Ascending aorta (tissue), 2 donors: ENCODE results near the gene CNPY4. TPM values are rescaled to one million over a fixed set of nuclear protein-coding genes. Genes with fewer than 3 reads are reported as not detected.

Experiments
- DNase-seq, 2 donors: peaks; one replicate each; pipeline ENCODE4 v3.0.0-alpha.2; 2019; ENCODE audit warnings: low spot score in 2 of 2
- H3K27ac ChIP-seq, 2 donors: fragments of 200-600 bp; sonication (generic); one replicate each; pipeline ENCODE4 v1.5.1; 2016 to 2017; ENCODE audit warnings: mild to moderate bottlenecking in 1 of 2
- H3K27me3 ChIP-seq: fragments of 200-600 bp; sonication (generic); one replicate; pipeline ENCODE4 v1.5.1; 2017
- H3K36me3 ChIP-seq, 2 donors: fragments of 200-600 bp; sonication (generic); one replicate each; pipeline ENCODE4 v1.5.1; 2016
- H3K4me1 ChIP-seq, 2 donors: fragments of 200-600 bp; sonication (generic); one replicate each; pipeline ENCODE4 v1.5.1; 2016 to 2017; ENCODE audit warnings: mild to moderate bottlenecking in 1 of 2
- H3K4me3 ChIP-seq, 2 donors: fragments of 200-600 bp; sonication (generic); one replicate each; pipeline ENCODE4 v1.5.1; 2016 to 2017; ENCODE audit warnings: mild to moderate bottlenecking in 1 of 2
- H3K9me3 ChIP-seq, 2 donors: fragments of 200-600 bp; sonication (generic); one replicate each; pipeline ENCODE4 v1.5.1; 2016
- CTCF ChIP-seq, 3 experiments: fragments of 200-600 bp in 2 of 3; fragments of 450-650 bp in 1 of 3; sonication (generic) in 2 of 3; IDR thresholded peaks; one replicate each; pipeline ENCODE4 v1.5.1; 2016 to 2019; ENCODE audit warnings: antibody characterized with exemption in 3 of 3, mild to moderate bottlenecking in 1 of 3, moderate library complexity in 1 of 3
- intact Hi-C: fragments of 100-400 bp; cut with DNase I; formaldehyde crosslinking; loops from one replicate; pipeline ENCODE4 v1.15.1; 2023
- total RNA-seq: library from RNA; depleted of rRNA; stranded (reverse); fragments of >200 nt; gene quantifications from one replicate; pipeline ENCODE4 v1.1.0, GENCODE V29; 2016

Gene CNPY4
- total RNA-seq, 1 donor from 2014 or later: 1.4 TPM

DNA sequence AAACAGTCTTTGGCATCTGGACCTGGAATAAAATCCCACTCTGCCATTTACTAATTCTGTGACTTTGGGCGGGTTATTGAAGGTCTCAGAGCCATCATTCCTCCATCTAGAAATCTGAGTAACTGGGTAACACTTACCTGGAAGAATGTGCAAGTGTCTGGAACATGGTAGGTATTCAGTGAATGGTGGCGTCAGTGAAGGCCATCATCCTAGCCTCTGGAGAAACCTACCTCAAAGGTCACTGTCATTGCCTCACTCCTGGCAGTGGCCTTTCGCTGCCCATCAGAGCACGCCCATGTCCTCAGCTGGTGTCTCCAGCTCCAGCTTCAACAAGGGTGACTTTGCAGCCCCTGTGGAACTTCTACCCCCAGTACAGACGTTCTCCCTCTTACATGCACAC lies 44.4 kb downstream of the CNPY4 start:
- Histone ChIP-seq H3K4me1 (peaks cover 2 to 12% of the 10 kb centered on the region in 2 donors), H3K27me3 (no peaks in the 10 kb centered on the region), H3K4me3 (no peak overlapping the region), H3K27ac (no peak overlapping the region), H3K36me3 (no peaks in the 10 kb centered on the region), H3K9me3 (no peaks in the 10 kb centered on the region)
- intact Hi-C loops: no loop called here
- no peak for DNase-seq
- no peak for TF ChIP-seq CTCF (IDR thresholded peaks at IDR 0.05)

- no peaks in the 10 kb centered on the region for H3K27me3 ChIP-seq
- H3K4me1 ChIP-seq: peaks cover 2 to 10% of the 10 kb centered on the region in 2 donors
- H3K4me3 ChIP-seq: no peak overlapping the region
- no peak for TF ChIP-seq CTCF (IDR thresholded peaks at IDR 0.05)
- H3K36me3 ChIP-seq: no peaks in the 10 kb centered on the region
- DNase-seq: no peak
- intact Hi-C loops: no loop called here
- H3K27ac ChIP-seq: no peak overlapping the region
- no peaks in the 10 kb centered on the region for H3K9me3 ChIP-seq
Measured at GRCh38 chr7:100166317-100166940, 47.0 kb downstream of the CNPY4 start.

DNA sequence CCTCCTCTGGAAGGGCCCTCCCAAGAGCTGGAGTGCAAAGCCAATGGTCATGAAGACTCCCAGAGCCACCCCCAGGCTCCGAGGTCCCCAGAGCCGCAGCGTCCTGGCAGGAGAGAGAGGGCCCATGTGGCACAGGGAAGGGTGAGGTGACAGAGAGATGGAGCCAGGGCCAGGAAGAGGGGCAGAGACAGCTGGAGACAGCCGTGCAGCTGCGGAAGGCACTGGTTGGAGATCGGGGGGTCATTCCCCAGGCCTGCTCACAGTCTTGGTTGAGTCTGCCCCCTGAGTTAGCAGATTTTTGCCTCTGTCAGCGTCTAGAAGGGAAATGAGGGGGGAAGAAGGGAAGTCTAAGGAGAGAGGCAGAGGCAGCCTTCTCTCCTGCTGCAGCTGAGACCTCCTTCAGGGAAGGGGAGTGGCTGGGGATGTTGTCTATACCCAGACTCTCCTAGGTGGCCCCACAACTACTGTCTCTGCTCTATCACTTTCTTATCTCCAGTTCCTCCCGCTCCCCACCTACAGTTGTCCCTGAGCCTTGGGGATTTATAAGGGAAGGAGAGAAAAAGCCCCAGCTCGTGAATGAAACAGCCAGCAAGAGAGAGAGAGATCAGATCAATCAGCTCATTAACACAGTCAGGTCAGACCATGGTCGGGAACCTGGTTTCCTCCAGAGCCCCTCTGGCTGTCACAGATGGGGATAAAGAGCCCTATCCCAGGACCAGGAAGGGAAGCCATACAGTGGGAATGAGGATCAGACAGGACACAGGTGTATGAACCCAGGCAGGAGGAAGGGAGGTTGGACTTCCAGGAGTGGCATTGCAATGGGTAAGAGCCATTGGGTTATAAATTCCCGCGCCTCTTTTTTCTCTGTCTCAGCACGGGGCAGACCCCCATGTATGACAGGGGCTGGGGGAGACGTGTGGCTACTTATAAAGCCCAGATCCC lies 47.8 kb downstream of the CNPY4 start:
- Histone ChIP-seq H3K36me3 (no peaks in the 10 kb centered on the region), H3K4me3 (peak overlapping the region; percentile 60), H3K27ac (peak overlapping the region; percentile 62 to 68), H3K9me3 (no peaks in the 10 kb centered on the region), H3K27me3 (no peaks in the 10 kb centered on the region), H3K4me1 (peaks cover 2 to 10% of the 10 kb centered on the region in 2 donors)
- intact Hi-C loops: no loop called here
- TF ChIP-seq CTCF (IDR thresholded peaks at IDR 0.05): no peak
- no peak for DNase-seq

DNA sequence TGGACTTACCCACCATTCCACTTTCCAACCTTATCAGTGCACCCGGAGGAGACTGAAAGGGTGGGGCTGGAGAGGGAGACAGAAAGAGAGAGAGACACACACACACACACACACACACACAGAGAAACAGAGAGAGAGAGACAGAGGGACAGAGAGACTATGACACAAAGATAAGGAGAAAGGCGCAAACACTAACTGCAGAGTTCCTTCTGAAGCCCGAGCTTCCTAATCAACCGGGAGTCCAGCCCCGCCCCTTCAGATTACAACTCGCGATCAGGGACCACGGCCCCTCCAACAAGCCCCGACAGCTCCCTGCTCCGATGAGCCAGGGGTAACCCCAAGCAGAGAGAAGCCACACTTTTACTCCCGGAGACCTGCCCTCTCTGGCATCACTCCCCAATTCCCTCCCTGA lies 48.5 kb downstream of the CNPY4 start:
- Histone ChIP-seq H3K27me3 (no peaks in the 10 kb centered on the region), H3K36me3 (no peaks in the 10 kb centered on the region), H3K27ac (peak overlapping the region; percentile 62 to 68), H3K4me1 (peaks cover 2 to 10% of the 10 kb centered on the region in 2 donors), H3K9me3 (no peaks in the 10 kb centered on the region), H3K4me3 (peak overlapping the region; percentile 60)
- intact Hi-C loops: no loop called here
- DNase-seq: no peak
- TF ChIP-seq CTCF (IDR thresholded peaks at IDR 0.05): no peak

GRCh38 chr7:100169147-100169850 lies 49.9 kb downstream of the CNPY4 start:
- H3K4me1 ChIP-seq: peaks cover 2 to 10% of the 10 kb centered on the region in 2 donors
- intact Hi-C loops: no loop called here
- H3K36me3 ChIP-seq: no peaks in the 10 kb centered on the region
- no peak for TF ChIP-seq CTCF (IDR thresholded peaks at IDR 0.05)
- DNase-seq: no peak
- peak overlapping the region; percentile 60 for H3K4me3 ChIP-seq
- H3K9me3 ChIP-seq: no peaks in the 10 kb centered on the region
- H3K27ac ChIP-seq: peak overlapping the region in 1 of 2 donors; percentile 62
- H3K27me3 ChIP-seq: no peaks in the 10 kb centered on the region
